Inflammatory macrophage (primary cell): Measurements from ENCODE around the gene SLC9A9.
A peak's percentile ranks its signal among the peaks of the same experiment; 100 is the strongest.
"Not testable (repeated sequence)": the region's sequence is repeated elsewhere in the genome, so short reads cannot be mapped to it uniquely, and the experiment has no call there.

Source experiments
- DNase-seq, 2 donors: peaks; one replicate each; pipeline ENCODE4 v3.0.0-alpha.2; 2020 to 2022

Gene SLC9A9

DNA sequence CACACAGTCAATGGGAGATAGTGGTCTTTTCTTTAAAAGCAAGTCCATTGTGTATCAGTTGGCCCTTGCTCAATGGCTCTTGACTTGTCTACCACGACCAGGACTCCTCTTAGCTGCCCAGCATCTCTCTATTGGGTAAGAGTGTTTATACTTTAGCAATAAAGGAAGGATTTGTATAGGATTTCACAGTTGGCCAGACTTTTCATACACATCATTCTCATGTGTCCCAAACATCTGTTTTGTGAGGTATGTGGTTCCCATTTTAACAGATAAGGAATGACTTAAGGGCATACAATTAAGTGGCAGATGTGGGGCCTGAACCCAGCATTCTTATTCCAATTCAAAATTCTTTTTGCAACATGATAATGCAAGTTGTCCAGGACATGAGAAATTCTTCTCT is 537.2 kb downstream of the SLC9A9 start:
- DNase-seq, result peak in 1 of 2 donors; percentile 8

GRCh38 chr3:143309705-143310104 is 538.6 kb downstream of the SLC9A9 start:
- DNase-seq, result no peak

DNA sequence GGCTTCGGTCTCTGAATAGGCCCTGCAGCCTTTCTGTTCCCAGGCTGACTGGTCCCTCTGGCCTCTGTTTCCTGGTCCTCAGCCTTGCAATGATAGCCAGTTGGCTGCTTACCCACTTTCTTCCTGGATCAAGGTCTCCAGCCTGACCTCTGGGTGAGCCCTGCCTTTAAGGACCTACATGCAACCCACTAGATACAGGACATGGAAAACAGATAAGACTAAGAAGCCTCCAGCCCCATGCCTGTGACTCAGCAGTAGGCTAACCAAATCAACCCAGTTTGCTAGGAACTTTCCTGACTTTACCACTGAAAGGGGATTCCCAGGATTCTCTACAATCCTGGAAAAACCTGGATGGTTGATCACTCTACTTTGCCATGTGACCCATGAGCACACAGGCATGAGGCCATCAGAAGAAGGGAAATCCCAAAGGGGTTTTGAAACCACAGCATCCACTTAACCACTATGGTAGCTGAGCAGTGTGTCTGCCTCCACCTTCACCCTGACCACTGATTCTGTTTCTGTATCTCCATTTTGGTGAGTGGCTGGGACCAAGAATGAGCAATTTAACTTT is 540.6 kb downstream of the SLC9A9 start:
- peak; percentile 19 to 56 for DNase-seq

GRCh38 chr3:143306407-143306806 is 541.9 kb downstream of the SLC9A9 start:
- DNase-seq, result no peak

GRCh38 chr3:143302638-143303171 is 545.6 kb downstream of the SLC9A9 start:
- DNase-seq, result no peak

- DNase-seq, result no peak
Observed at GRCh38 chr3:143301031-143301901, 547.0 kb downstream of the SLC9A9 start.

DNA sequence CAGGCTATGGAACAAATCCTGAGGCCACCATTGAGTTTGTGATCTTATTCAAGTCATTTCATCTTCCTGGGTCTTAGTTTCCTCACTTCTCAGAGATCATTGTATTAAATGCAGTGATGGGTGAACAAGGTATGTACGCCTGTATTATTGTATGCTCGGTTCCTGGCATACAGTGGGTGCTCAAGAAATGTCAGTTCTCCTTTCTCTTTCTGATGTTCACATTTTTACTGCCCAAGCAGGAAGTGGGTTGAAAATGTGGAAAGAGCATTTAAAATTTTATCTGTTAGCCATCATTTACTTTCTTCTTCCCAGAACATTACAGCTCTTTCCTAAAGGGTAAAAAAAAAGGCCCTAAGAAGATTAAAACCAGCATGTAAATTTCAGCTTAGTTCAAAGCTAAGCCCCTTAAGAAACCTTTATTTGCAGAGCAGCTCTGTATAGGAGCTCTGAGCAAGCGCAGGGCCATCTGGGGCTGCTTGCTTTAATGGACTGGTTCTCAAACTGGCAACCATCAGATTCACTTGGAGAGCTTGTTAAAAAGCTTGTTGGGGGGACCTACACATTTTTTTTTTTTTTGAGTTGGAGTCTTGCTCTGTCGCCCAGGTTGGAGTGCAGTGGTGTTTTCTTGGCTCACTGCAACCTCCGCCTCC is 549.3 kb downstream of the SLC9A9 start:
- peak; percentile 5 to 35 for DNase-seq

DNA sequence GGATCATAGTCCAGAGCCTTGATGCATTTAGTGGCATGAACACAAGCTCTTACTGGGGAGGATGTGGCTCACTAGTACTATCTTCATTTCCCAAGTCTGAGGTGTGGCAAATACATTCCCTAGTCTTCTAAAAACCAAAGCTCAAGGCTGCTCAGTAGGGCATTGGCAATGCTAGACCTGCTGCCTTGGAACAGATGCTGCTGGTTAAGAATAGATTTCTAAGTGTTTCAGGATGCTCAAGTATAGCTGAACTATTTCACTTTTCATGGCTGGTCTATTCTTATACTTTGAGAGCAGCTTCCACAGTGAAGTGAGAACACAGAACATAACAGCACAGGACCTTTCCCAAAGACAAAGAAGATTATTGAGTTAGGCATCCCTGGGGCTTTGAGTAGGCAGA is 549.9 kb downstream of the SLC9A9 start:
- DNase-seq, result no peak

DNA sequence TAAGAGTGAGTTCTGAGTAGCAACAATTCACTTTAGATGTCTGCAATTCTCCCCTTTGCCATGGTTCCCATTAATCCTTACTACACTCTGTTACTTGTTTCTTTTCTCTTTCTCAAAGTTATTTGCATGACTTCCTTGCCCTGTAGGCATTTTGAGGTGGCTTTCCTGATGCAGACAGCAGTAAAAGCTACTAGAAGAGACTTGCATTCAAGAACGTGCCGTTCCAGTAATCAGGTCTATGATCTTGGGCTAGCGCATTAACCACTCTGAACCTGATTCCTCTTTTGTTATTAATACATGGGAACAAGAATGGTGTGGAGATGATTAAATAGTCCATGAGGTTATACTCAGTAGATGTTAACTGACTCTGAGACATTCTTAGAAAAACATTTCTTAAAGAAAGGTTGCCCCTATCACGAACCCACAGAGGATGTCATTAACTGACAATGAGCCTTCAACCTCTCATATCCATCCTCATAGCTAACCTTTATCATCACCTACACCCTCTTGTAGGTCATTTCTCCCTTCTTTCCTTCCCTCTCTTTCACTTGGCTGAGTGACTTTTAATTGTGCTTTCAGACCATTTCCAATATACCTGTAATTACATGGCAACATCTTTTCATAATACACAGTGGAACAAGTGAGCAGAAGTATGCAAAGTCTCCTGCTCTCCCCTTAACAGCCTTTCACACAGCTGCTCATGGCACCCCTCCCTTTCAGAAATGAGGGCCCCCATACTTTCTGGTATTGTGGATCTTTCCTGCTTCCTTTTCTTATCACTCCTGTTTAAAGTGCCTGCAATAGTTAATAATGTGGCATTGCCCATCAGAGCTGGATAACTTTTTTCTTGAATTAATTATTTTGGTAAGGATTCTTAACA is 552.8 kb downstream of the SLC9A9 start:
- no peak for DNase-seq

- peak; percentile 27 to 64 for DNase-seq
Observed at GRCh38 chr3:143294188-143294587, 554.1 kb downstream of the SLC9A9 start.

GRCh38 chr3:143291836-143292447 is 556.3 kb downstream of the SLC9A9 start:
- DNase-seq, result no peak

GRCh38 chr3:143288944-143289343 is 559.3 kb downstream of the SLC9A9 start:
- no peak for DNase-seq

DNA sequence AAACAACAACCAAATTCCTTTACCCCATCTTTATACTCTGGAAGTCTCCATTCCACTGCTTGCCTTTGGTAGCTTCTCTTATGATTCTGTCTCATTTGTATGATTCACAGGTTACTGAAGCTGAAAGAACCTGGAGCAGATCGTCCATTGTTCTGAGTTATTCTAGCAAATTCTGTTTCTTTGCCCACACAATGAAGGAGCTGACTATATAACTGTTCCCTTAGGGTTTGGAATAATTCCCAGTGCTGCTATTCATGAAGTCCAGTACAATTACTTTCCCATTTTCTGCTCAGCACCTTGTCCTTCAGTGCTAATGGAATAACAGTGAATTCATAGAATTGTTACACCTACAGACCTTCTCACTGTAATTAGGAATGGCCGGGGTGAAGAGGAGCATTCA is 560.9 kb downstream of the SLC9A9 start:
- DNase-seq, result no peak

- DNase-seq, result no peak
Observed at GRCh38 chr3:143286392-143287010, 561.8 kb downstream of the SLC9A9 start.

DNA sequence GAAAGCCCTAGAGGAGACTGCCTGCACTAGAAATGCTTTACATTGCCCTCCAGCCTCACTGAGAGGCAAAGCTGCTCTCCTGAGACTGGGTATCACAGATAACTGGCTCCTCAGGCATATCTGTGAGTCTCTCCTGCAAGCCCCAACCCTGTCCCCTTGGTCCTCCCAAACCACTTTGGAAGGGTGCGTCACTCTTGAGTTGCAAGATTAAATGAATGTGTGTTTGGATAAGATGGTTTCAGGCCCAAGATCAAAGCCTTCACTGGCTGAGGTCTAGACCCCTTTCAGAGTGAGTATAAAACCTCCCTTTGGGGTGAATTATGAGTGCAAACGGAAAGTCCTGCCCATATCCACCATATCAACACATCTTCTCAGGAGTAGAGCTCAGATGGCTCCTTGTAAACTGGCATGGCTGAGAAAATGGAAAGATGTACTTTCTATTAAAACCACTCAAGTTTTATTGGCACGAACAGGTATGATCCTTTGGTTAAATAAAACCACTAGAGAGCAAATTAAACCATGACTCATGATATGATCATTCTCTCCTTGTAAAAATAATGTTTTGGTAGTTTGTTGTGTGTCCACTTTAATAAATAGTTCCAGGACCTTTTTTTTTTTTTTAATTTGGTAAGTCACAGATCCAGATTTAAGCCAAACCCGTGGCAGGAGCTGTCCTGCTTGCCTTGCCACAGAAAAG is 564.7 kb downstream of the SLC9A9 start:
- no peak for DNase-seq

DNA sequence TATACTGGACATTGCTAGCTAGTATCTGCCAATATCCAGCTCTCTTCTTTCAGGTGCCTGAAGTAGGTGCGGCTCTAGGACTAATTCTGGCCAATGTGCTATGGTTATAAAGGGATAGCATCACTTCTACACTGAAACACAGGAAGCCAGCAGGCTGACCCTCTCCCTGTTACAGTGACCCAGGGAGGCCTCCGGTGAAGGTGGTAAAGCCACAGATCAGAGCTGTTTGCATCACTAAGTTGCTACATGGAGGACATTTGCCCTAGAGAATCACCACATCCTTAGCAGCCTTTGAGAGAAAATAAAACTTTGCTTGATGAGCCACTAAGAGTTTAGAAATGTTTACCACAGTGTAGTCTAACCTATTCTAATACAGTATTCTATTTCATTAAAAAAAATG is 567.3 kb downstream of the SLC9A9 start:
- no peak for DNase-seq

DNA sequence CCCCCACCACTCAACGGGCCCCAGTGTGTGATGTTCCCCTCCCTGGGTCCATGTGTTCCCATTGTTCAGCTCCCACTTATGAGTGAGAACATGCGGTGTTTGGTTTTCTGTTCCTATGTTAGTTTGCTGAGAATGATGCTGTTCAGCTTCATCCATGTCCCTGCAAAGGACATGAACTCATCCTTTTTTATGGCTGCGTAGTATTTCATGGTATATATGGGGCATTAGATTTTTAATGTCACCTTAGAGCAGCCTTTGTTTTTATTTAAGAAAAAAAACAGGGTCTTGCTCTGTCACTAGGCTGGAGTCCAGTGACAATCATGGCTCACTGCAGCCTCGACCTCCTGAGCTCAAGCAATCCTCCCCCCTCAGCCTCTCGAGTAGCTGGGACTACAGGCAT is 568.7 kb downstream of the SLC9A9 start:
- not testable (repeated sequence) for DNase-seq

- DNase-seq, result no peak
Observed at GRCh38 chr3:143278721-143279120, 569.5 kb downstream of the SLC9A9 start.

GRCh38 chr3:143277531-143277930 is 570.7 kb downstream of the SLC9A9 start:
- DNase-seq, result no peak

GRCh38 chr3:143276592-143276991 is 571.7 kb downstream of the SLC9A9 start:
- DNase-seq, result no peak
